ENCODE results near the gene HMX1.

DNA sequence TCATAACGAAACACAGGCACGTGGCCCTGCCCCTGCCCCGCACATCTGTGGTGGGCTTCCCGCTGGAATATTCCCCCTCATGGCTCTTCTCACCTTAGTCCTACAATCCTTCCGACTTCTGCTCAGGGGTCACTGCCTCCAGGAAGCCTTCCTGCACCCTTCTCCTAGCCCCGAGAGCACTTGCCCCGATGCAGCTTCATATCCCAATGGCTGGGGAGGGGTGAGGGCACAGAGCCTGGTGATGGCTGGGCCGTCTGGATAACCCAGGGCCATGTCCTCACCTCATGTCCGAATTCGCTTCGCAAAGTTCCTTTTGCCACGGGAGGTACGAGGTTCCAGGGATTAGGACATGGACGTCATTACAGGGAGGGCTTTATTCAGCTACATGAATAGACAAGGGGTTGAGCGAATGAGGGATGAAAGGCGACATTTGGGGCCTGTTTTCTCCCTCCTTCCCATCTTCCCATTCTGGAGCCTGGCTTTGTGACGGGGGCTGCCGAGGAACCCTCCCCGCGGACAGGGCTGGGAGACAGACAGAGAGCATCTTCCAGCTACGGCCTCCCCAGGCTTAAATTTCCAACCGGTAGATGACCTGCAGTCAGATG, 35.5 kb upstream of the HMX1 start:
- no peak for TF ChIP-seq POLR2A (IDR thresholded peaks at IDR 0.05; ENCODE audit: low read depth, low read length)
- no peak for TF ChIP-seq ESRRA (IDR thresholded peaks at IDR 0.05; ENCODE audit: low read length)
- no peak for TF ChIP-seq POLR2AphosphoS5 (IDR thresholded peaks at IDR 0.05; ENCODE audit: low read length)
- TF ChIP-seq, protein P1, sequence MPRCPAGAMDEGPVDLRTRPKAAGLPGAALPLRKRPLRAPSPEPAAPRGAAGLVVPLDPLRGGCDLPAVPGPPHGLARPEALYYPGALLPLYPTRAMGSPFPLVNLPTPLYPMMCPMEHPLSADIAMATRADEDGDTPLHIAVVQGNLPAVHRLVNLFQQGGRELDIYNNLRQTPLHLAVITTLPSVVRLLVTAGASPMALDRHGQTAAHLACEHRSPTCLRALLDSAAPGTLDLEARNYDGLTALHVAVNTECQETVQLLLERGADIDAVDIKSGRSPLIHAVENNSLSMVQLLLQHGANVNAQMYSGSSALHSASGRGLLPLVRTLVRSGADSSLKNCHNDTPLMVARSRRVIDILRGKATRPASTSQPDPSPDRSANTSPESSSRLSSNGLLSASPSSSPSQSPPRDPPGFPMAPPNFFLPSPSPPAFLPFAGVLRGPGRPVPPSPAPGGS (IDR thresholded peaks at IDR 0.05; ENCODE audit: borderline replicate concordance, insufficient read depth, low read depth, low read length, poor library complexity, severe bottlenecking): no peak
- TF ChIP-seq TCF3 (IDR thresholded peaks at IDR 0.05; ENCODE audit: borderline replicate concordance, insufficient read depth, low read depth, low read length): no peak
- TF ChIP-seq NFIC (IDR thresholded peaks at IDR 0.05; ENCODE audit: low read depth, low read length): no peak
- TF ChIP-seq, protein P2, sequence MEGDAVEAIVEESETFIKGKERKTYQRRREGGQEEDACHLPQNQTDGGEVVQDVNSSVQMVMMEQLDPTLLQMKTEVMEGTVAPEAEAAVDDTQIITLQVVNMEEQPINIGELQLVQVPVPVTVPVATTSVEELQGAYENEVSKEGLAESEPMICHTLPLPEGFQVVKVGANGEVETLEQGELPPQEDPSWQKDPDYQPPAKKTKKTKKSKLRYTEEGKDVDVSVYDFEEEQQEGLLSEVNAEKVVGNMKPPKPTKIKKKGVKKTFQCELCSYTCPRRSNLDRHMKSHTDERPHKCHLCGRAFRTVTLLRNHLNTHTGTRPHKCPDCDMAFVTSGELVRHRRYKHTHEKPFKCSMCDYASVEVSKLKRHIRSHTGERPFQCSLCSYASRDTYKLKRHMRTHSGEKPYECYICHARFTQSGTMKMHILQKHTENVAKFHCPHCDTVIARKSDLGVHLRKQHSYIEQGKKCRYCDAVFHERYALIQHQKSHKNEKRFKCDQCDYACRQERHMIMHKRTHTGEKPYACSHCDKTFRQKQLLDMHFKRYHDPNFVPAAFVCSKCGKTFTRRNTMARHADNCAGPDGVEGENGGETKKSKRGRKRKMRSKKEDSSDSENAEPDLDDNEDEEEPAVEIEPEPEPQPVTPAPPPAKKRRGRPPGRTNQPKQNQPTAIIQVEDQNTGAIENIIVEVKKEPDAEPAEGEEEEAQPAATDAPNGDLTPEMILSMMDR (IDR thresholded peaks at IDR 0.05 in 2 of 3, conservative IDR thresholded peaks at IDR 0.05 in 1 of 3; ENCODE audit: control insufficient read depth in 2 of 3, extremely low read depth in 1 of 3, insufficient read depth in 1 of 3, low read depth in 3 of 3, low read length in 3 of 3): no peak
- TF ChIP-seq, protein P3, sequence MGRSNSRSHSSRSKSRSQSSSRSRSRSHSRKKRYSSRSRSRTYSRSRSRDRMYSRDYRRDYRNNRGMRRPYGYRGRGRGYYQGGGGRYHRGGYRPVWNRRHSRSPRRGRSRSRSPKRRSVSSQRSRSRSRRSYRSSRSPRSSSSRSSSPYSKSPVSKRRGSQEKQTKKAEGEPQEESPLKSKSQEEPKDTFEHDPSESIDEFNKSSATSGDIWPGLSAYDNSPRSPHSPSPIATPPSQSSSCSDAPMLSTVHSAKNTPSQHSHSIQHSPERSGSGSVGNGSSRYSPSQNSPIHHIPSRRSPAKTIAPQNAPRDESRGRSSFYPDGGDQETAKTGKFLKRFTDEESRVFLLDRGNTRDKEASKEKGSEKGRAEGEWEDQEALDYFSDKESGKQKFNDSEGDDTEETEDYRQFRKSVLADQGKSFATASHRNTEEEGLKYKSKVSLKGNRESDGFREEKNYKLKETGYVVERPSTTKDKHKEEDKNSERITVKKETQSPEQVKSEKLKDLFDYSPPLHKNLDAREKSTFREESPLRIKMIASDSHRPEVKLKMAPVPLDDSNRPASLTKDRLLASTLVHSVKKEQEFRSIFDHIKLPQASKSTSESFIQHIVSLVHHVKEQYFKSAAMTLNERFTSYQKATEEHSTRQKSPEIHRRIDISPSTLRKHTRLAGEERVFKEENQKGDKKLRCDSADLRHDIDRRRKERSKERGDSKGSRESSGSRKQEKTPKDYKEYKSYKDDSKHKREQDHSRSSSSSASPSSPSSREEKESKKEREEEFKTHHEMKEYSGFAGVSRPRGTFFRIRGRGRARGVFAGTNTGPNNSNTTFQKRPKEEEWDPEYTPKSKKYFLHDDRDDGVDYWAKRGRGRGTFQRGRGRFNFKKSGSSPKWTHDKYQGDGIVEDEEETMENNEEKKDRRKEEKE (IDR thresholded peaks at IDR 0.05): no peak
- TF ChIP-seq RBBP5 (conservative IDR thresholded peaks at IDR 0.05): no peak
- TF ChIP-seq, protein P4, sequence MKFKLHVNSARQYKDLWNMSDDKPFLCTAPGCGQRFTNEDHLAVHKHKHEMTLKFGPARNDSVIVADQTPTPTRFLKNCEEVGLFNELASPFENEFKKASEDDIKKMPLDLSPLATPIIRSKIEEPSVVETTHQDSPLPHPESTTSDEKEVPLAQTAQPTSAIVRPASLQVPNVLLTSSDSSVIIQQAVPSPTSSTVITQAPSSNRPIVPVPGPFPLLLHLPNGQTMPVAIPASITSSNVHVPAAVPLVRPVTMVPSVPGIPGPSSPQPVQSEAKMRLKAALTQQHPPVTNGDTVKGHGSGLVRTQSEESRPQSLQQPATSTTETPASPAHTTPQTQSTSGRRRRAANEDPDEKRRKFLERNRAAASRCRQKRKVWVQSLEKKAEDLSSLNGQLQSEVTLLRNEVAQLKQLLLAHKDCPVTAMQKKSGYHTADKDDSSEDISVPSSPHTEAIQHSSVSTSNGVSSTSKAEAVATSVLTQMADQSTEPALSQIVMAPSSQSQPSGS (IDR thresholded peaks at IDR 0.05; ENCODE audit: low read length): no peak
- TF ChIP-seq TAF1 (IDR thresholded peaks at IDR 0.05; ENCODE audit: borderline replicate concordance, low read depth, low read length): no peak
- TF ChIP-seq GABPA (IDR thresholded peaks at IDR 0.05; ENCODE audit: low read depth): no peak
